Natural killer cell (primary cell): ENCODE results near the gene HNRNPUL1. TPM values are rescaled to one million over a fixed set of nuclear protein-coding genes. Genes with fewer than 3 reads are reported as not detected.
A peak's percentile ranks its signal among the peaks of the same experiment; 100 is the strongest.

Experiments used
- ATAC-seq, 3 donors: fragments of 150-1000 bp in 2 of 3; fragments of 200-7000 bp in 1 of 3; cut with Tn5 transposase; 1 replicate in 1 of 3; 2 replicates in 2 of 3; pipeline ENCODE4 v1.10.0; 2021; ENCODE audit warnings: mild to moderate bottlenecking in 2 of 3, moderate library complexity in 2 of 3
- DNase-seq, 2 donors: peaks; one replicate each; pipeline versions ENCODE4 v3.0.0 to v3.0.0-alpha.2; 2013 to 2021; ENCODE audit warnings: mixed read lengths in 1 of 2
- H3K27ac ChIP-seq: one replicate; pipeline ENCODE4 v1.5.1; 2013; ENCODE audit warnings: mild to moderate bottlenecking, low read length
- H3K27me3 ChIP-seq: one replicate; pipeline ENCODE4 v1.6.1; 2013; ENCODE audit warnings: low read length; ENCODE audit not compliant: control insufficient read depth, insufficient read depth
- H3K36me3 ChIP-seq: one replicate; pipeline ENCODE4 v1.6.1; 2013; ENCODE audit warnings: low read length; ENCODE audit not compliant: control insufficient read depth, insufficient read depth
- H3K4me1 ChIP-seq: one replicate; pipeline ENCODE4 v1.6.1; 2013; ENCODE audit warnings: low read length; ENCODE audit not compliant: control insufficient read depth, insufficient read depth
- H3K4me3 ChIP-seq: one replicate; pipeline ENCODE4 v1.5.1; 2013; ENCODE audit warnings: low read length
- H3K9me3 ChIP-seq: one replicate; pipeline ENCODE4 v1.6.1; 2013; ENCODE audit warnings: low read length; ENCODE audit not compliant: control insufficient read depth, insufficient read depth
- H3K27ac Mint-ChIP-seq, 2 donors: one replicate each; pipeline ENCODE4 v1.8.0; 2022; ENCODE audit warnings: mild to moderate bottlenecking in 2 of 2, mixed read lengths in 2 of 2, moderate library complexity in 1 of 2
- H3K27me3 Mint-ChIP-seq, 2 donors: one replicate each; pipeline ENCODE4 v1.8.0; 2022; ENCODE audit warnings: low read depth in 2 of 2, mixed read lengths in 2 of 2
- H3K36me3 Mint-ChIP-seq: one replicate; pipeline ENCODE4 v1.8.0; 2022; ENCODE audit warnings: mixed read lengths
- H3K4me1 Mint-ChIP-seq, 2 donors: one replicate each; pipeline ENCODE4 v1.8.0; 2022; ENCODE audit warnings: mixed read lengths in 2 of 2
- H3K4me3 Mint-ChIP-seq: one replicate; pipeline ENCODE4 v1.8.0; 2022; ENCODE audit warnings: mild to moderate bottlenecking, moderate library complexity, mixed read lengths
- H3K9me3 Mint-ChIP-seq, 2 donors: one replicate each; pipeline ENCODE4 v1.8.0; 2022; ENCODE audit warnings: mixed read lengths in 2 of 2
- CTCF ChIP-seq: fragments of 200-600 bp; IDR thresholded peaks from one replicate; pipeline ENCODE4 v1.8.0; 2022; ENCODE audit warnings: antibody characterized with exemption
- WGBS: methylation state at CpG from one replicate; pipeline ENCODE4 v1.1.7; 2013; ENCODE audit warnings: missing lambda C conversion rate; ENCODE audit not compliant: insufficient coverage; 5-methylcytosine and 5-hydroxymethylcytosine counted together
- intact Hi-C: fragments of 100-400 bp; cut with micrococcal nuclease; formaldehyde crosslinking; loops from one replicate; pipeline ENCODE4 v1.14.2; 2022
- total RNA-seq, 4 donors: library from RNA; stranded (reverse); fragments of 120-200 nt in 1 of 4; gene quantifications; one replicate each; pipeline versions ENCODE4 v1.2.3 to v1.2.4, GENCODE V29; 2013 to 2022

The HNRNPUL1 gene
- total RNA-seq, 3 donors from 2014 or later (not counting 1 experiment from before 2014, with no cell fraction given) = 279 to 360 (median 315) TPM

GRCh38 chr19:41327576-41328156 lies 63.5 kb downstream of the HNRNPUL1 start:
- H3K36me3 ChIP-seq = peaks cover 53% of the 10 kb centered on the region
- H3K9me3 Mint-ChIP-seq = no peaks in the 10 kb centered on the region

GRCh38 chr19:41328157-41328841 lies 64.1 kb downstream of the HNRNPUL1 start:
- H3K36me3 Mint-ChIP-seq = no peaks in the 10 kb centered on the region
- peak overlapping the region; percentile 4 for H3K4me3 ChIP-seq
- H3K27ac ChIP-seq = peak overlapping the region; percentile 91
- no peaks in the 10 kb centered on the region for H3K9me3 ChIP-seq
- peaks cover 52% of the 10 kb centered on the region for H3K36me3 ChIP-seq
- peaks cover 96% of the 10 kb centered on the region for H3K4me1 ChIP-seq
- no peak for DNase-seq
- no peak for TF ChIP-seq CTCF
- H3K4me1 Mint-ChIP-seq = peaks cover 82 to 87% of the 10 kb centered on the region in 2 donors
- H3K27me3 ChIP-seq = no peaks in the 10 kb centered on the region
- no peaks in the 10 kb centered on the region for H3K27me3 Mint-ChIP-seq
- peak overlapping the region; percentile 80 for H3K4me3 Mint-ChIP-seq
- no peaks in the 10 kb centered on the region for H3K9me3 Mint-ChIP-seq
- peak overlapping the region; percentile 94 to 97 for H3K27ac Mint-ChIP-seq
- 3% methylated on average over 22 of the region's 22 CpGs for WGBS
- ATAC-seq = peak in 2 of 3 donors; percentile 8 to 52
- intact Hi-C loops = loop anchor here (1.0 to 5.0 kb wide), 5 partner anchors 20 to 862 kb away; no protein-coding TSS in a partner anchor

More at GRCh38 chr19:41327576-41328156, 63.5 kb downstream of the HNRNPUL1 start:
- Mint-ChIP-seq H3K27ac (peak overlapping the region; percentile 94 to 97), H3K4me1 (peaks cover 83 to 88% of the 10 kb centered on the region in 2 donors), H3K4me3 (peak overlapping the region; percentile 80), H3K27me3 (no peaks in the 10 kb centered on the region), H3K36me3 (no peaks in the 10 kb centered on the region)
- ATAC-seq = peak; percentile 46 to 78 (median 61)
- no peak for TF ChIP-seq CTCF
- peak; percentile 89 to 96 for DNase-seq
- no peaks in the 10 kb centered on the region for H3K27me3 ChIP-seq
- intact Hi-C loops = loop anchor here (1.0 to 5.0 kb wide), 5 partner anchors 19 to 861 kb away; no protein-coding TSS in a partner anchor
- H3K9me3 ChIP-seq = no peaks in the 10 kb centered on the region
- peak overlapping the region; percentile 91 for H3K27ac ChIP-seq
- H3K4me3 ChIP-seq = peak overlapping the region; percentile 25
- under 1% methylated on average over 33 of the region's 33 CpGs for whole genome bisulfite sequencing
- H3K4me1 ChIP-seq = peaks cover 98% of the 10 kb centered on the region

- no peak for TF ChIP-seq CTCF
- ATAC-seq (no peak), DNase-seq (no peak)
- peaks cover 80 to 81% of the 10 kb centered on the region in 2 donors for H3K4me1 Mint-ChIP-seq
- peak overlapping the region; percentile 91 for H3K27ac ChIP-seq
- peak overlapping the region; percentile 80 for H3K4me3 Mint-ChIP-seq
- no peak overlapping the region for H3K4me3 ChIP-seq
- no CpG with 5 or more reads among the region's 1 CpG for WGBS
- H3K36me3 Mint-ChIP-seq = no peaks in the 10 kb centered on the region
- H3K9me3 Mint-ChIP-seq = no peaks in the 10 kb centered on the region
- no peaks in the 10 kb centered on the region for H3K9me3 ChIP-seq
- no peaks in the 10 kb centered on the region for H3K27me3 Mint-ChIP-seq
- intact Hi-C loops = loop anchor here (1.0 to 5.0 kb wide), 5 partner anchors 21 to 863 kb away; no protein-coding TSS in a partner anchor
- peak overlapping the region; percentile 94 to 97 for H3K27ac Mint-ChIP-seq
- H3K36me3 ChIP-seq = peaks cover 52% of the 10 kb centered on the region
- H3K4me1 ChIP-seq = peaks cover 94% of the 10 kb centered on the region
- H3K27me3 ChIP-seq = no peaks in the 10 kb centered on the region
Measured at GRCh38 chr19:41328842-41329225, 64.7 kb downstream of the HNRNPUL1 start.
